OCI-LY3 (cell line): ENCODE measurements around the gene NKAIN2.

Experiments used
- CTCF ChIP-seq: fragments of 200-600, 300-600 bp; sonication (generic); IDR thresholded peaks from 2 replicates; pipeline ENCODE4 v1.5.1; 2014; ENCODE audit warnings: antibody characterized with exemption, low read length, low read depth
- EZH2phosphoT487 ChIP-seq: fragments of 200-600 bp; shearing (Covaris generic); IDR thresholded peaks from 2 replicates; pipeline ENCODE4 v1.6.1; 2018; ENCODE audit warnings: antibody characterized with exemption, mixed run types, low read depth

GRCh38 chr6:124298730-124299129 is 495.1 kb downstream of the NKAIN2 start:
- TF ChIP-seq CTCF, result no peak
- no peak for TF ChIP-seq EZH2phosphoT487
